H1 (cell line): ENCODE results near the gene TCF7L2. TPM values are rescaled to one million over a fixed set of nuclear protein-coding genes. Genes with fewer than 3 reads are reported as not detected.

Experiments used
- CTCF ChIA-PET: fragments of 300-600 bp; sonication (Branson Sonifier 250); formaldehyde crosslinking; loops from one replicate; lab custom pipeline; 2021; ENCODE audit not compliant: partially characterized antibody; lab: Charles Lee
- POLR2A ChIA-PET: fragments of 300-600 bp; sonication (Branson Sonifier 250); formaldehyde crosslinking; loops from one replicate; lab custom pipeline; 2021; ENCODE audit warnings: inconsistent platforms; ENCODE audit not compliant: partially characterized antibody; lab: Charles Lee
- DNase-seq, 2 experiments: peaks; one replicate each; pipeline versions ENCODE4 v3.0.0 to v3.0.0-alpha.2; 2010 to 2022; ENCODE audit warnings: low spot score in 2 of 2, low read depth in 1 of 2, mixed read lengths in 1 of 2
- FAIRE-seq: peaks from 2 replicates; lab custom pipeline; 2011; peaks lifted over from hg19 to GRCh38; lab: Jason Lieb, UNC
- H2AFZ ChIP-seq: 2 replicates; pipeline ENCODE4 v1.8.1; 2012; ENCODE audit warnings: low read length, inconsistent platforms
- H2AK5ac ChIP-seq: 2 replicates; pipeline ENCODE4 v1.6.1; 2013; ENCODE audit warnings: low read depth, low read length
- H2BK120ac ChIP-seq: replicated peaks from 2 replicates; pipeline ENCODE3; 2013; ENCODE audit warnings: low read depth, low read length, inconsistent platforms
- H2BK12ac ChIP-seq: 2 replicates; pipeline ENCODE4 v1.6.1; 2013; ENCODE audit warnings: low read depth, low read length
- H2BK15ac ChIP-seq: 2 replicates; pipeline ENCODE4 v1.6.1; 2013; ENCODE audit warnings: low read length
- H2BK20ac ChIP-seq: 2 replicates; pipeline ENCODE4 v1.6.1; 2013; ENCODE audit warnings: low read length
- H2BK5ac ChIP-seq: 2 replicates; pipeline ENCODE4 v1.6.1; 2013; ENCODE audit warnings: low read depth, low read length
- H3K14ac ChIP-seq: 2 replicates; pipeline ENCODE4 v1.6.1; 2013; ENCODE audit warnings: inconsistent platforms; ENCODE audit not compliant: insufficient read length
- H3K18ac ChIP-seq: 2 replicates; pipeline ENCODE4 v1.6.1; 2013; ENCODE audit warnings: low read length; ENCODE audit errors: extremely low read depth
- H3K23ac ChIP-seq: 2 replicates; pipeline ENCODE4 v1.6.1; 2013; ENCODE audit warnings: inconsistent platforms; ENCODE audit not compliant: insufficient read length
- H3K23me2 ChIP-seq: 2 replicates; pipeline ENCODE4 v1.6.1; 2013; ENCODE audit warnings: low read depth, low read length
- H3K27ac ChIP-seq: 2 replicates; pipeline ENCODE4 v1.6.1; 2011; ENCODE audit warnings: low read depth, low read length, inconsistent platforms
- H3K27me3 ChIP-seq, 4 experiments: replicated peaks in 1 of 4; 1 replicate in 1 of 4; 2 replicates in 3 of 4; pipeline versions ENCODE4 v1.6.1 to v1.8.1; 2011 to 2013; ENCODE audit warnings: low read length in 3 of 4, mild to moderate bottlenecking in 3 of 4, inconsistent platforms in 2 of 4, mixed read lengths in 2 of 4, moderate library complexity in 1 of 4; ENCODE audit not compliant: control insufficient read depth in 3 of 4, insufficient read depth in 3 of 4; ENCODE audit errors: extremely low read depth in 1 of 4
- H3K36me3 ChIP-seq, 4 experiments: 2 replicates each; pipeline versions ENCODE4 v1.6.1 to v1.8.1; 2011 to 2013; ENCODE audit warnings: mild to moderate bottlenecking in 4 of 4, low read length in 3 of 4, moderate library complexity in 2 of 4, control low read depth in 1 of 4, inconsistent platforms in 1 of 4; ENCODE audit not compliant: insufficient read depth in 4 of 4, control insufficient read depth in 2 of 4
- H3K4ac ChIP-seq: replicated peaks from 2 replicates; pipeline ENCODE3; 2013; ENCODE audit warnings: low read length, low read depth, mixed read lengths, inconsistent platforms; ENCODE audit not compliant: insufficient read length
- H3K4me1 ChIP-seq, 4 experiments: replicated peaks in 1 of 4; 1 replicate in 1 of 4; 2 replicates in 3 of 4; pipeline versions ENCODE4 v1.6.1 to v1.8.1; 2011 to 2013; ENCODE audit warnings: low read length in 3 of 4, inconsistent platforms in 2 of 4, mixed read lengths in 1 of 4; ENCODE audit not compliant: insufficient read depth in 4 of 4, control insufficient read depth in 3 of 4
- H3K4me2 ChIP-seq, 2 experiments: 2 replicates each; pipeline versions ENCODE4 v1.6.1 to v1.8.1; 2011 to 2013; ENCODE audit warnings: low read depth in 2 of 2, low read length in 2 of 2, control low read depth in 1 of 2, inconsistent platforms in 1 of 2, mild to moderate bottlenecking in 1 of 2; ENCODE audit not compliant: insufficient read depth in 1 of 2
- H3K4me3 ChIP-seq, 4 experiments: fragments of 200-600, 300-600 bp in 1 of 4; sonication (generic), shearing (Covaris generic), sonication (Bioruptor Twin) in 1 of 4; 2 replicates each; pipeline versions ENCODE4 v1.5.1 to v1.8.1; 2011 to 2016; ENCODE audit warnings: low read length in 4 of 4, low read depth in 3 of 4, control low read depth in 2 of 4, inconsistent platforms in 2 of 4, mild to moderate bottlenecking in 2 of 4, mixed read lengths in 1 of 4, moderate library complexity in 1 of 4; ENCODE audit not compliant: insufficient read depth in 2 of 4; ENCODE audit errors: extremely low read depth in 1 of 4
- H3K56ac ChIP-seq: replicated peaks from 2 replicates; pipeline ENCODE3; 2013; ENCODE audit warnings: low read depth, mild to moderate bottlenecking, mixed read lengths, low read length, inconsistent platforms; ENCODE audit not compliant: insufficient read length
- H3K79me1 ChIP-seq: 2 replicates; pipeline ENCODE4 v1.6.1; 2013; ENCODE audit warnings: low read depth, low read length, control low read depth
- H3K79me2 ChIP-seq, 2 experiments: 2 replicates each; pipeline versions ENCODE4 v1.6.1 to v1.8.1; 2012 to 2013; ENCODE audit warnings: low read length in 2 of 2, mild to moderate bottlenecking in 2 of 2, inconsistent platforms in 1 of 2; ENCODE audit not compliant: insufficient read depth in 2 of 2, control insufficient read depth in 1 of 2
- H3K9ac ChIP-seq, 4 experiments: replicated peaks in 1 of 4; 1 replicate in 1 of 4; 2 replicates in 3 of 4; pipeline versions ENCODE4 v1.6.1 to v1.8.1; 2011 to 2013; ENCODE audit warnings: low read depth in 3 of 4, low read length in 3 of 4, control low read depth in 2 of 4, mild to moderate bottlenecking in 2 of 4, moderate library complexity in 2 of 4, inconsistent platforms in 1 of 4; ENCODE audit errors: extremely low read depth in 1 of 4
- H3K9me3 ChIP-seq, 2 experiments: 2 replicates each; pipeline versions ENCODE4 v1.6.1 to v1.8.1; 2012 to 2013; ENCODE audit warnings: mild to moderate bottlenecking in 2 of 2, moderate library complexity in 2 of 2, control low read depth in 1 of 2, inconsistent platforms in 1 of 2, low read depth in 1 of 2, low read length in 1 of 2, mixed read lengths in 1 of 2; ENCODE audit not compliant: insufficient read depth in 2 of 2
- H4K20me1 ChIP-seq, 2 experiments: replicated peaks in 1 of 2; 2 replicates each; pipeline versions ENCODE3 to v1.8.1; 2011 to 2013; ENCODE audit warnings: inconsistent platforms in 2 of 2, low read length in 2 of 2, mild to moderate bottlenecking in 1 of 2; ENCODE audit not compliant: insufficient read depth in 2 of 2, control insufficient read depth in 1 of 2
- H4K5ac ChIP-seq: 2 replicates; pipeline ENCODE4 v1.6.1; 2013; ENCODE audit warnings: low read length, low read depth, mixed read lengths, inconsistent platforms; ENCODE audit not compliant: insufficient read length
- H4K8ac ChIP-seq: 2 replicates; pipeline ENCODE4 v1.8.0; 2013; ENCODE audit warnings: mild to moderate bottlenecking, moderate library complexity, low read length, inconsistent platforms; ENCODE audit not compliant: insufficient read depth; ENCODE audit errors: extremely low read depth
- H4K91ac ChIP-seq: replicated peaks from 2 replicates; pipeline ENCODE3; 2013; ENCODE audit warnings: low read length, mixed read lengths, inconsistent platforms; ENCODE audit not compliant: insufficient read length
- CBX5 ChIP-seq: fragments of 300-800, 300-1000 bp; sonication (generic); IDR thresholded peaks from 2 replicates; pipeline ENCODE4 v1.7.1; 2016; ENCODE audit warnings: antibody characterized with exemption, low read length, low read depth
- CEBPB ChIP-seq: IDR thresholded peaks from 2 replicates; pipeline ENCODE4 v1.6.1; 2012; ENCODE audit warnings: low read depth, low read length
- CHD1 ChIP-seq: IDR thresholded peaks from 2 replicates; pipeline ENCODE4 v1.6.1; 2012; ENCODE audit warnings: low read depth, low read length, improper control_type of control experiment
- E2F6 ChIP-seq: IDR thresholded peaks from 2 replicates; pipeline ENCODE4 v1.6.1; 2012; ENCODE audit warnings: inconsistent platforms
- JUND ChIP-seq: IDR thresholded peaks from 2 replicates; pipeline ENCODE4 v1.6.1; 2011; ENCODE audit warnings: mild to moderate bottlenecking, improper control_type of control experiment, low read length
- KDM4A ChIP-seq: IDR thresholded peaks from one replicate; pipeline ENCODE4 v1.7.1; 2012; ENCODE audit warnings: low read depth, mild to moderate bottlenecking, moderate library complexity, low read length, inconsistent platforms; ENCODE audit not compliant: severe bottlenecking
- POLR2AphosphoS5 ChIP-seq: IDR thresholded peaks from 2 replicates; pipeline ENCODE4 v1.6.1; 2011; ENCODE audit warnings: low read depth, low read length
- RXRA ChIP-seq: IDR thresholded peaks from 2 replicates; pipeline ENCODE4 v1.6.1; 2011; ENCODE audit warnings: low read depth, mild to moderate bottlenecking, low read length, moderate library complexity; ENCODE audit not compliant: insufficient read depth
- SAP30 ChIP-seq: fragments of 300-600 bp; sonication (generic); IDR thresholded peaks from 2 replicates; pipeline ENCODE4 v1.7.1; 2012; ENCODE audit warnings: low read length, moderate library complexity, mild to moderate bottlenecking, inconsistent platforms; ENCODE audit not compliant: insufficient read depth, insufficient replicate concordance
- SP2 ChIP-seq: IDR thresholded peaks from 2 replicates; pipeline ENCODE4 v1.6.1; 2012; ENCODE audit warnings: mild to moderate bottlenecking, low read length, inconsistent platforms
- SP4 ChIP-seq: IDR thresholded peaks from 2 replicates; pipeline ENCODE4 v1.6.1; 2012; ENCODE audit warnings: low read length, inconsistent platforms
- SRF ChIP-seq: IDR thresholded peaks from 2 replicates; pipeline ENCODE4 v1.6.1; 2011; ENCODE audit warnings: mild to moderate bottlenecking, low read depth, low read length, moderate library complexity
- TAF1 ChIP-seq: IDR thresholded peaks from 2 replicates; pipeline ENCODE4 v1.6.1; 2011; ENCODE audit warnings: mild to moderate bottlenecking, low read depth, low read length
- TEAD4 ChIP-seq: IDR thresholded peaks from 2 replicates; pipeline ENCODE4 v1.6.1; 2012; ENCODE audit warnings: low read depth, low read length, inconsistent platforms, mixed read lengths
- YY1 ChIP-seq: IDR thresholded peaks from 2 replicates; pipeline ENCODE4 v1.6.1; 2011; ENCODE audit warnings: low read depth, mild to moderate bottlenecking, low read length
- ZNF274 ChIP-seq: IDR thresholded peaks from 2 replicates; pipeline ENCODE4 v1.7.0; 2012; ENCODE audit warnings: low read length, borderline replicate concordance; ENCODE audit errors: extremely low read depth
- WGBS, 2 experiments: shearing (Covaris generic) in 1 of 2; methylation state at CpG; one replicate each; pipeline versions ENCODE4 v1.1.6 to v1.1.7; 2013 to 2015; ENCODE audit warnings: low lambda C conversion rate in 2 of 2, mixed read lengths in 2 of 2, inconsistent platforms in 1 of 2, low coverage in 1 of 2, missing lambda C conversion rate in 1 of 2; ENCODE audit not compliant: insufficient replicate concordance in 2 of 2, insufficient coverage in 1 of 2, insufficient read length in 1 of 2; ENCODE audit errors: extremely low coverage in 1 of 2, missing lambda C conversion rate in 1 of 2; 5-methylcytosine and 5-hydroxymethylcytosine counted together
- polyA plus RNA-seq, 7 experiments: library from polyadenylated mRNA; depleted of rRNA in 3 of 7; stranded (reverse) in 5 of 7; unstranded in 2 of 7; fragments of >200 nt in 5 of 7; fragments of 200-250 nt in 2 of 7; gene quantifications; 1 replicate in 5 of 7; 2 replicates in 1 of 7; 4 replicates in 1 of 7; pipeline versions ENCODE4 v1.2.1 to v1.2.3, GENCODE V29; 2011 to 2013; ENCODE audit warnings: missing spikeins in 2 of 7, mixed read lengths in 2 of 7
- total RNA-seq: library from RNA; stranded (reverse); fragmentation: NEBNext Ultra II Directional; extraction: Animal tissue kit (Norgen Biotek cat#: 25700); gene quantifications from 2 replicates; pipeline ENCODE4 v1.2.1, GENCODE V29; 2021

The TCF7L2 gene
- total and polyA plus RNA-seq, 2 of the 8 experiments (the other 6 are each of a cell fraction or from before 2014, with no cell fraction given), result 33.9 to 67.3 TPM

- Histone ChIP-seq H3K9me3 (no peaks in the 10 kb centered on the region), H3K14ac (no peak overlapping the region), H3K23me2 (no peaks in the 10 kb centered on the region), H2BK5ac (0 out of 2 replicates have a peak overlapping the region, but pooled peaks have one; percentile 38), H3K79me2 (no peaks in the 10 kb centered on the region), H3K9ac (no peak overlapping the region), H4K91ac (no peak overlapping the region), H3K4me3 (no peak overlapping the region), H3K18ac (no peak overlapping the region), H3K23ac (no peak overlapping the region), H2AK5ac (no peak overlapping the region), H2AFZ (no peak overlapping the region), H3K36me3 (no peaks in the 10 kb centered on the region), H4K8ac (no peak overlapping the region), H2BK15ac (no peak overlapping the region), H3K27ac (no peak overlapping the region), H4K5ac (no peak overlapping the region), H2BK20ac (no peak overlapping the region), H3K4me2 (no peak overlapping the region), H2BK12ac (no peak overlapping the region), H2BK120ac (no peak overlapping the region), H3K27me3 (no peaks in the 10 kb centered on the region), H3K4ac (no peak overlapping the region), H3K4me1 (peaks cover 0 to 4% (median 0%) of the 10 kb centered on the region in 4 experiments; a peak in 1 of 7 replicates), H3K79me1 (no peaks in the 10 kb centered on the region), H3K56ac (no peak overlapping the region), H4K20me1 (no peaks in the 10 kb centered on the region)
- WGBS, 2 experiments, result 88% methylated on average over 8 of the region's 8 CpGs; no CpG with 5 or more reads in 1 of the 2 experiments
- POLR2A ChIA-PET, result no interaction called here
- CTCF ChIA-PET, result no interaction called here
- FAIRE-seq (no peak), DNase-seq (no peak)
- TF ChIP-seq SP4 (no peak), SAP30 (no peak), E2F6 (no peak), RXRA (no peak), TEAD4 (no peak), ZNF274 (no peak), CBX5 (no peak), SRF (no peak), JUND (no peak), CHD1 (no peak), TAF1 (no peak), CEBPB (no peak), POLR2AphosphoS5 (no peak), YY1 (no peak), KDM4A (no peak), SP2 (no peak)
These were observed 43.1 kb upstream of the TCF7L2 start for GRCh38 chr10:112906945-112907344.
